ENCODE data around the gene DCDC1. TPM values are rescaled to one million over a fixed set of nuclear protein-coding genes. Genes with fewer than 3 reads are reported as not detected.

Gene DCDC1
- polyA plus RNA-seq, 3 donors, result 0.03 TPM; not detected in 2

GRCh38 chr11:31150011-31150410, 219.5 kb downstream of the DCDC1 start:
- intact Hi-C loops (cut with micrococcal nuclease), result no loop called here
- Histone ChIP-seq H3K27me3 (ENCODE audit: control insufficient read depth in 2 of 2, insufficient read depth in 2 of 2, low read length in 2 of 2) (no peaks in the 10 kb centered on the region), H3K4me2 (replicated peaks; ENCODE audit: extremely low read depth, low read length, poor library complexity, severe bottlenecking) (no peak overlapping the region), H2AFZ (ENCODE audit: insufficient read depth, low read depth, low read length, poor library complexity, severe bottlenecking) (no peak overlapping the region), H4K20me1 (ENCODE audit: insufficient read depth, low read length) (no peaks in the 10 kb centered on the region), H3K4me1 (ENCODE audit: control insufficient read depth in 1 of 2, insufficient read depth in 2 of 2, low read length in 2 of 2) (no peaks in the 10 kb centered on the region), H3K27ac (ENCODE audit: low read depth in 1 of 2, low read length in 2 of 2) (no peak overlapping the region), H3K9ac (ENCODE audit: insufficient read depth, low read length, poor library complexity, severe bottlenecking) (no peak overlapping the region), H3K36me3 (replicated peaks in 1 of 2; ENCODE audit: control insufficient read depth in 1 of 2, insufficient read depth in 2 of 2, low read length in 2 of 2) (no peaks in the 10 kb centered on the region), H3K4me3 (replicated peaks in 1 of 3; ENCODE audit: low read depth in 2 of 3, low read length in 3 of 3) (no peak overlapping the region), H3K79me2 (ENCODE audit: insufficient read depth, low read length) (no peaks in the 10 kb centered on the region), H3K9me3 (replicated peaks in 1 of 2; ENCODE audit: control insufficient read depth in 1 of 2, insufficient read depth in 1 of 2, low read length in 2 of 2) (peaks cover 0 to 5% of the 10 kb centered on the region in 2 donors)
- Mint-ChIP-seq H3K27ac (no peak overlapping the region), H3K27me3 (ENCODE audit: low read depth in 3 of 3) (no peaks in the 10 kb centered on the region), H3K9me3 (peaks cover 0 to 8% (median 5%) of the 10 kb centered on the region in 7 donors), H3K4me3 (no peak overlapping the region), H3K36me3 (no peaks in the 10 kb centered on the region), H3K4me1 (no peaks in the 10 kb centered on the region)
- TF ChIP-seq, protein P1, sequence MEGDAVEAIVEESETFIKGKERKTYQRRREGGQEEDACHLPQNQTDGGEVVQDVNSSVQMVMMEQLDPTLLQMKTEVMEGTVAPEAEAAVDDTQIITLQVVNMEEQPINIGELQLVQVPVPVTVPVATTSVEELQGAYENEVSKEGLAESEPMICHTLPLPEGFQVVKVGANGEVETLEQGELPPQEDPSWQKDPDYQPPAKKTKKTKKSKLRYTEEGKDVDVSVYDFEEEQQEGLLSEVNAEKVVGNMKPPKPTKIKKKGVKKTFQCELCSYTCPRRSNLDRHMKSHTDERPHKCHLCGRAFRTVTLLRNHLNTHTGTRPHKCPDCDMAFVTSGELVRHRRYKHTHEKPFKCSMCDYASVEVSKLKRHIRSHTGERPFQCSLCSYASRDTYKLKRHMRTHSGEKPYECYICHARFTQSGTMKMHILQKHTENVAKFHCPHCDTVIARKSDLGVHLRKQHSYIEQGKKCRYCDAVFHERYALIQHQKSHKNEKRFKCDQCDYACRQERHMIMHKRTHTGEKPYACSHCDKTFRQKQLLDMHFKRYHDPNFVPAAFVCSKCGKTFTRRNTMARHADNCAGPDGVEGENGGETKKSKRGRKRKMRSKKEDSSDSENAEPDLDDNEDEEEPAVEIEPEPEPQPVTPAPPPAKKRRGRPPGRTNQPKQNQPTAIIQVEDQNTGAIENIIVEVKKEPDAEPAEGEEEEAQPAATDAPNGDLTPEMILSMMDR (IDR thresholded peaks at IDR 0.05), result no peak
- DNase-seq, result no peak
- WGBS (ENCODE audit: insufficient coverage), result no CpG with 5 or more reads among the region's 2 CpGs

DNA sequence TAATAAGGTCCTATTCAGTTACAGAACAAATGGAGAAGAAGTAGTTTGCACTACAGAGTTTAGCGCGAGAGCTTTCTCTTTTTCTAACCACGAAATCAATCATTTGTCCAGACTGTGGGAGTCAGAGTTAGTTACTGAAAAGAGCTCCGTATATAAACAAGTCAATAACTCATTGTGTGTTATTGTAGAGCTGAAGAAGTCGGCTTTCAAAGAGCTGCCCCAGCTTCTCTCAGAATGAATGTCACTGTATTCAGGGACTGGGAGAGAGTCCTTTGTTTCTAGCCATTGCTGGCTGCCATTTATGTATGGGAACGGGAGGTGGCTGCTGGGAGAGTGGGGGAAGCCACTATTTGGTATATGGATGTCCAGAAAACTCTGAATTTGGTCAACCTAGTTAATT, 227.8 kb downstream of the DCDC1 start:
- H3K4me3 Mint-ChIP-seq, result no peak overlapping the region
- Histone ChIP-seq H3K36me3 (replicated peaks in 1 of 2; ENCODE audit: control insufficient read depth in 1 of 2, insufficient read depth in 2 of 2, low read length in 2 of 2) (no peaks in the 10 kb centered on the region), H3K9ac (ENCODE audit: insufficient read depth, low read length, poor library complexity, severe bottlenecking) (no peak overlapping the region), H3K4me1 (ENCODE audit: control insufficient read depth in 1 of 2, insufficient read depth in 2 of 2, low read length in 2 of 2) (no peaks in the 10 kb centered on the region), H3K4me3 (replicated peaks in 1 of 3; ENCODE audit: low read depth in 2 of 3, low read length in 3 of 3) (no peak overlapping the region), H3K27ac (ENCODE audit: low read depth in 1 of 2, low read length in 2 of 2) (no peak overlapping the region), H4K20me1 (ENCODE audit: insufficient read depth, low read length) (no peaks in the 10 kb centered on the region), H3K79me2 (ENCODE audit: insufficient read depth, low read length) (no peaks in the 10 kb centered on the region), H3K4me2 (replicated peaks; ENCODE audit: extremely low read depth, low read length, poor library complexity, severe bottlenecking) (no peak overlapping the region), H3K9me3 (replicated peaks in 1 of 2; ENCODE audit: control insufficient read depth in 1 of 2, insufficient read depth in 1 of 2, low read length in 2 of 2) (no peaks in the 10 kb centered on the region), H3K27me3 (ENCODE audit: control insufficient read depth in 2 of 2, insufficient read depth in 2 of 2, low read length in 2 of 2) (no peaks in the 10 kb centered on the region), H2AFZ (ENCODE audit: insufficient read depth, low read depth, low read length, poor library complexity, severe bottlenecking) (no peak overlapping the region)
- WGBS (ENCODE audit: insufficient coverage), result 29% methylated on average over 1 of the region's 6 CpGs
- intact Hi-C loops (cut with micrococcal nuclease), result no loop called here
- peaks cover 0 to 3% (median 0%) of the 10 kb centered on the region in 3 donors for H3K27me3 Mint-ChIP-seq (ENCODE audit: low read depth in 3 of 3)
- no peaks in the 10 kb centered on the region for H3K4me1 Mint-ChIP-seq
- no peaks in the 10 kb centered on the region for H3K36me3 Mint-ChIP-seq
- TF ChIP-seq, protein P1 (IDR thresholded peaks at IDR 0.05), result no peak
- DNase-seq, result no peak
- H3K9me3 Mint-ChIP-seq, result peaks cover 0 to 3% (median 0%) of the 10 kb centered on the region in 7 donors
- H3K27ac Mint-ChIP-seq, result no peak overlapping the region

Data from CD14-positive monocyte (primary cell).